ENCODE data around the gene RNU6-9. TPM values are rescaled to one million over a fixed set of nuclear protein-coding genes. Genes with fewer than 3 reads are reported as not detected.

The RNU6-9 gene
- total RNA-seq, 1 donor from 2014 or later: not detected

DNA sequence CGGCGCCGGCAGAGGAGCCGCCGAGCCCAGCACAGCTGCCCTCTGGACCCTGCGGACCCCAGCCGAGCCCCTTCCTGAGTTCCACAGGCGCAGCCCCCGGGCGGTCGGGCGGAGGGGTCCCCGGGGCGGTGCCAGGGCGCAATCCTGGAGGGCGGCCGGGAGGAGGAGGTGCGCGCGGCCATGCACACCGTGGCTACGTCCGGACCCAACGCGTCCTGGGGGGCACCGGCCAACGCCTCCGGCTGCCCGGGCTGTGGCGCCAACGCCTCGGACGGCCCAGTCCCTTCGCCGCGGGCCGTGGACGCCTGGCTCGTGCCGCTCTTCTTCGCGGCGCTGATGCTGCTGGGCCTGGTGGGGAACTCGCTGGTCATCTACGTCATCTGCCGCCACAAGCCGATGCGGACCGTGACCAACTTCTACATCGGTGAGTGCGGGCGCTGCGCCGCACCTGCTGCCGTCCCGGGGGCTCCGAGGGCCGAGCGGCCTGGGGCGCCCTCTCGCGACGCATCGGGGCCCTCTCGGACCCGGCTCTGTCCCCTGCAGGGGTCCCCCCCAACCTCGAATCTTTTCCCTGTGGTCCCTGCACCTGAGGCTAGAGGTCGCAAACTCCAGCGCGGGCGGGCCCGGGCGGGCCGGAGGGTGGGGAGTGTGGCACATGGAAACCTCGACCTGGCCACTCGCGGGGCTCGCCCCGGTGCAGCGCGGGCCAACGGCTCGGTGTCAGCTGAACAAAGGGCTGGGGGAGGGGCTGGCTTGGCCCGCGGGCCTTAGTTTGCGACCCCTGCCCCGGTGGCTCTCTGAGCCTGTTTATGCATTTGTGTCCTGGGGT lies 24.3 kb downstream of the RNU6-9 start, which contains the start of gene KISS1R:
Gene KISS1R, plus strand, starts transcription at position 11 of the 829 bp plus-strand sequence. Its CDS starts 170 bp downstream, at position 181.
- DNase-seq (ENCODE audit: low spot score): no peak

DNA sequence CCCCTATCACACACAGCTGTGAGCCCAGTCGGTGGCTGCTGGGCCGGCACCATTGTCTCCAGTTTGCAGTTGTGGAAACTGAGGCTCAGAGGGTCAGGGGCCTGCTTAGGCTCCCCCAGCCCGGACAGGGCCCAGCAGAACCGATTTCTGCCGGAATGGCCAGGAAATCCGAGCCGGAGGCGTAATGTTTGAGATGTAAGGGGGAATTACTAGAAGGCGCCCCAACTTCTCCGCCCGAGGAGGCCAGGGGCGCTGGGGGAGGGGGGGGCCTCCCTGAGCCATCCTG lies 24.8 kb downstream of the RNU6-9 start:
- no peak for DNase-seq (ENCODE audit: low spot score)

DNA sequence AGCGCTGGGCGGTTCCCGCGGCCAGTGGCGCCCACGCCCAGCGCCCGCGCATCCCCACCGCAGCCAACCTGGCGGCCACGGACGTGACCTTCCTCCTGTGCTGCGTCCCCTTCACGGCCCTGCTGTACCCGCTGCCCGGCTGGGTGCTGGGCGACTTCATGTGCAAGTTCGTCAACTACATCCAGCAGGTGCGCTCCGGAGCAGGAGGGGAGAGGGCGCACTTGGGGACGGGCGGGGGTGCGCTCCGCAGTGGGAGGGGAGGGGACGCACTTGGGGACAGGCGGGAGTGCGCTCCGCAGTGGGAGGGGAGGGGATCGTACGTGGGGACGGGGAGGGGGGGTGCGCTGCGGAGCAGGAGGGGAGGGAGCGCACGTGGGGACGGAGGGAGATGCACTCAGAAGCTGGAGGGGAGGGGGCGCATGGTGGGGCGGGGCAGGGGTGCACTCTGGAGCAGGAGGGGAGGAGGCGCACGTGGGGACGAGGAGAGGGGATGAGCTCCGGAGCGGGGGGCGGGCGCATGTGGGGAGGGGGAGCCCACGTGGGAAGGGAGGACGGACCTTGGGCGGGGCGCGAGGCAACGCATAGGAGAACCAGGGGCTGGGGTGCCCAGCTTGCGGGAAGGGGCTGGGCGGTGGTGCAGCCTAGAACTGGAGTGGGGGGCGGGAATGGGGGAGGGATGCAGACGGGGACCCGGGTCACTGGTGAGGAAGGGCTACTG lies 25.4 kb downstream of the RNU6-9 start:
- DNase-seq (ENCODE audit: low spot score): no peak

DNA sequence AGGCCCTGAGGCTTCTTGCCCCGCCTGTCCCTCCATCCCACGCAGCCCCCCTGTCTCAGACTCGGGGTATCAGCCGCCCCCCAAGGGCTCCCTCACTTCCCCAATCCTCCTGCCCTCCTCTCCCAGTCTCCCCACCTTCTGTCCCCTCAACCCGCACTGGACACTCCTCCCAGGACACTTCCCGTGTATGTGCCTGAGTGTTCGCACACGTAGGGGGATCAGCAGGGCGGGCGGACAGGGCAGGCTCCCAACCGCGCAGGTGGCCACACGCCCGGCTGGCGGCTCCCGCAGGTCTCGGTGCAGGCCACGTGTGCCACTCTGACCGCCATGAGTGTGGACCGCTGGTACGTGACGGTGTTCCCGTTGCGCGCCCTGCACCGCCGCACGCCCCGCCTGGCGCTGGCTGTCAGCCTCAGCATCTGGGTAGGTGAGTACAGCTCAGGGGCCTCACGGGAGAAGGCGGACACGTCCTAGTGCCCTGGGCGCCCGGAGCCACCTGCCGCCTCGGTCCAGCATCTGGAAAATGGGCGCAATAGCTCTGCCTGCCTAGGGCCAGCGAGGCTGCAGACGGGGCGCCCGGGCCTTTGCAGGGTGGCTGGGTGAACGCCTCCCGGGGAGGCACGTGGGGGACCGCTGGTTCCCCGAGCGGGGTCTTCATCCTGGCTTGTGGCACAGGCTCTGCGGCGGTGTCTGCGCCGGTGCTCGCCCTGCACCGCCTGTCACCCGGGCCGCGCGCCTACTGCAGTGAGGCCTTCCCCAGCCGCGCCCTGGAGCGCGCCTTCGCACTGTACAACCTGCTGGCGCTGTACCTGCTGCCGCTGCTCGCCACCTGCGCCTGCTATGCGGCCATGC lies 26.1 kb downstream of the RNU6-9 start:
- no peak for DNase-seq (ENCODE audit: low spot score)

DNA sequence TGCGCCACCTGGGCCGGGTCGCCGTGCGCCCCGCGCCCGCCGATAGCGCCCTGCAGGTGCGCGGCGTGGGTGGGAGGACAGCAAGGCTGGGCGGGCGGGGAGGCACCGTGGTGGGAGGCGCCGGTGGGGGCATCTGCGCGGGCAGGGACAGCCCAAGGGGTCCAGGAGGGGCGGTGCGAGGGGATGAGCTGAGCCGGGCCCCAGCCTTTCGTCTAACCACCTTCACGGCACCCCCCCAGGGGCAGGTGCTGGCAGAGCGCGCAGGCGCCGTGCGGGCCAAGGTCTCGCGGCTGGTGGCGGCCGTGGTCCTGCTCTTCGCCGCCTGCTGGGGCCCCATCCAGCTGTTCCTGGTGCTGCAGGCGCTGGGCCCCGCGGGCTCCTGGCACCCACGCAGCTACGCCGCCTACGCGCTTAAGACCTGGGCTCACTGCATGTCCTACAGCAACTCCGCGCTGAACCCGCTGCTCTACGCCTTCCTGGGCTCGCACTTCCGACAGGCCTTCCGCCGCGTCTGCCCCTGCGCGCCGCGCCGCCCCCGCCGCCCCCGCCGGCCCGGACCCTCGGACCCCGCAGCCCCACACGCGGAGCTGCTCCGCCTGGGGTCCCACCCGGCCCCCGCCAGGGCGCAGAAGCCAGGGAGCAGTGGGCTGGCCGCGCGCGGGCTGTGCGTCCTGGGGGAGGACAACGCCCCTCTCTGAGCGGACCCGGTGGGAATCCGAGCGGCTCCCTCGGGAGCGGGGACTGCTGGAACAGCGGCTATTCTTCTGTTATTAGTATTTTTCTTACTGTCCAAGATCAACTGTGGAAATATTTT lies 27.0 kb downstream of the RNU6-9 start:
- DNase-seq (ENCODE audit: low spot score): no peak

DNA sequence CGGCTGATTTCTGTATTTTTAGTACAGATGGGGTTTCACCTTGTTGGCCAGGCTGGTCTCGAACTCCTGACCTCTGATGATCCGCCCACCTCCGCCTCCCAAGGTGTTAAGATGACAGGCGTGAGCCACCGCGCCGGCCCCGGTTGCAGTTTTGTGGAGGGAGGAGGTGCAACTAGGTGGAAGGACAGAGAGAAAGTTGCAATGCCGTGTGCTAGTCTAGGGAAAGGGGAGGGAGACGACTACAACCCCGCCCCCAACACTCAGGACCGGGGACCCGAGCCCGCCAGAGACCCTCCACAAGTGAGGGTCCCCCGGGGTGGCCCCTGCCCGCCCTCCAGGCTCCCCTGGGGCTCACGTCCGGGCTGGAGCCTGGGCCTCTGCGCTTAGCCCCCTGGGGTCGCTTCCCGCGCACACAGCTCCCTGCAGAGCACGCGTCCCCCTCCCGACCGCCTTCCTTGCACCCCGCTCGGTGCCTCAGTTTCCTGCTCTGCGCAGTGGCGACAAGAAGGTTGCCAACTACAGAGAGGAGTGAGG lies 31.3 kb downstream of the RNU6-9 start:
- DNase-seq (ENCODE audit: low spot score): no peak

DNA sequence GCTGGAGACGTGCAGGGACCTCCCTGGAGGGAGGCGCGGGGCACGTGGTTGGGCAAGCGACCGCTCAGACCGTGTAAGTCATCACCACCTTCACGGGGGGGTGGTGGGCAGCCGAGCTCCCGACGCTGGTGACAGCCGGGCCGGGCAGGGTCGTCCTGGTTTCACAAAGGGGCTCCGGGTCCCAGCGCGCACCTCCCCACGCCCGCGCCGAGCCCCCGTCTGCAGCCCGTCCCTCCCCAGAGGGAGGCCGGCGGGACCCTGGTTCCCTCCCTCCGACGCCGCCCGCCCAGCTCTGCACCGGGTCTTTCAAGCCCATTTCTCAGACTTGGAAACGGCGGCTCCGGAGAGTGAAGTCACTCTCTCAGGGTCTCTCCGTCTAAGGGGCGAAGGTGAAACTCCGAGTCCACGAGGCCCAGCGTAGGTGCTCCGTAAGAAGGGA lies 31.8 kb downstream of the RNU6-9 start:
- DNase-seq (ENCODE audit: low spot score): no peak

DNA sequence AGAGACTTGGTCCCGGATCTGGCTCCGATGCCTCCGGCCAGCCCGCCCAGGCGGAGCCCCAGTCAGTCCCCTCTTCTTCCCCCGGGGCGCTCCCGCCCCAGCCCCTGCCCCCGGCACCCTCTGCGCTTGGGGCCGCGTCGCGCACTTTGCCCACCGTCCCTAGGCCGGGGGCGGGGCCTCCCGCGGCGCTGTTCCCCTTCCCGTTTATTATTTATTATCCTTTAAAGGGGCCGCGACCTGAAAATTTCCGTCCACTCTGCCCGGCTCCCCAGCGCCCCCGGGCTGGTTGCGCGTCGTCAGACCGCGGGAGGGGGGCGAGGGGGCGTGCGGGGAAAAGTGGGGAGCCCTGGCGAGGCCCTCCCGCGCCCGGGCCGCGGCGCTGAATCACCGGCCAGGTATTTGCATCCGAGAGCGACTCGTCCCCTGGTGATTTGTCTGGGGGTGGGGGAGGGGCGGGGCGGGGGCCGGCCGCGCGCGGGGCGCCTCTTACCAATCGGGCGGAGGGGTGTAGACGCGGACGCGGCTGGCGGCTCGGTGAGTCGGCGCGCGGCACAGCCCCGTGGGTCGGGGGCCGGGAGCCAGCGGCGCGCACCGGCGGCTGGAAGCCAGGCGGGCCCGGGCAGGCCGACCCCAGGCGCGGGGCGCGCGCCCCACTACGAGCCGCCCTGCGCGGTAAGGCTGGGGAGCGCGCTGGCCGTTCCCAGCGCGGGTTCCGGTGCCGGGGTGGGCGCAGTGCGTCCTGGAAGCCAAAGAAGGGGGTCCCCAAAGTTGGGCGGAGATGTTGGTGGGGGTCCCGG lies 32.4 kb downstream of the RNU6-9 start, which contains the start of gene ARID3A:
Gene ARID3A, plus strand, starts transcription at position 510 of the 797 bp plus-strand sequence. CDS start 3,494 bp downstream, outside the sequence.
- no peak for DNase-seq (ENCODE audit: low spot score)

DNA sequence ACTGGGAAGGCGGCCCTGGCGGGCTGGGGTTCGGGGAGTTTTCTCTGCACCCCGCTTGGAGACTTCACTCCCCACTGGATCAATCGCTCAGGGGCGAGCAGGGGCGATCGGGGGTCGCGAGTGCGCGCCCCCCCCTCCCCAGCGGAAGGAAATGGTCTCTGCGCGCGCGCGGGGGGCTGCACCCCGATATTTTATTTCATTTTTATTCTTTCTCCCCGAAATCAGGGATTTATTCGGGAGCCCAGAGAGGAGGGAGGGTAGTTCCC lies 33.0 kb downstream of the RNU6-9 start:
- no peak for DNase-seq (ENCODE audit: low spot score)

DNA sequence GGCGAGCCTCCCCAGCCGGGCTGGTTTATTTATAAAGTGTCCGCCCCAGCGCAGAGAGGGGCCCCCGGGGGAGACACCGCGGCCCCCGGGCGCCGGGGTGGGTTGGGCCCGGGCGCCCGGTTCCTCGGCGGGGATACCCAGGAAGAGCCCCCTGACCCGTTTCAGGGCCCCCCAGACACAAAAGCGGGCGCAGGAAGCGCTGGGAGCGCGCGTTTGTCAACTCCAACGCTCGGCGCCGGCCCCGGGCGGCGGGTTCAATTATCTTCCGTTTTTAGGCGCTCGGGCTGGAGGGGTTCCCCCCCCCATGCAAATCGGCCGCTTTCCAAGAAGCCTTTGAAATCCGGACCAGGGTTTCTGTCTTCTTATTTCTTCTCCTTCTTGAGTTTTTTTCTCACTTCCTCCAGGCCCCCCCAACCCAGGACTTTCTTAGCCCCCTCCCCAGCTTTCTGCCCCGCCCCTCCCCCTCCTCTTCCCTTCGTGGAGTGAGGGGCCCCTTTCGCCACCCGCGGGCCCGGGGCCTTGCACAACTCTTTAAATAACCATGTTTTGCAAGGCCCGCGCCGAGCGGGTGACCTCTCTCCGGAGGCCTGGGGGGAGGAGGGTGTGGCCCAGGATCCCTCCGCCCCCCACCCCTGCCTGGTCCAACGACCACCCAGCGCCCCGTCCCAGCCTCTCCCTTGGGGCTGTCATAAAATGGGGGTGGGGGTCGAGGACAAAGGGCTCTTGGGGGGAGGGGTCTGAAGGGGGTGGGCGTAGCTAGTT lies 33.5 kb downstream of the RNU6-9 start:
- DNase-seq (ENCODE audit: low spot score): no peak

DNA sequence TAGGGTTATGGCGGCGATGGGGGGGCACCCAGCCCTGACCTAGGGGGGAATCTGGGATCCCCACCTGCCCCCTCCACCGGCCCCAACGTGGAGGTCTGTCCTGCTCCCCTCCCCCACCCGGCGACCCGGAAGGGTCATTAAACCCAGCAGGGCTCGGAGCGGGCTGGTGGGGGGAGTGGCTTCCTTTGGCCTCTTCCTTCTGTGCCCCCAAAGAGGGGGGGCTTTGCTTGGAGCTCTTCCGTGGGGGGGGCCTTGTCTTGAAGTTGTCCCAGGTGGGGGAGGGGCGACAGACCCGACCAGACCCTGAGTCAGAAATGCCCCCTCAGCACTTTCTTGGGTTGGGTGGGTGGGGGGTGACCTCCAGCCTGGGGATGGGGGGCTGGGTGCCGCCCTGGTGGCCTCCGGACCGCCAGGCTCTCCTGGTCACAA lies 34.1 kb downstream of the RNU6-9 start:
- DNase-seq (ENCODE audit: low spot score): no peak

DNA sequence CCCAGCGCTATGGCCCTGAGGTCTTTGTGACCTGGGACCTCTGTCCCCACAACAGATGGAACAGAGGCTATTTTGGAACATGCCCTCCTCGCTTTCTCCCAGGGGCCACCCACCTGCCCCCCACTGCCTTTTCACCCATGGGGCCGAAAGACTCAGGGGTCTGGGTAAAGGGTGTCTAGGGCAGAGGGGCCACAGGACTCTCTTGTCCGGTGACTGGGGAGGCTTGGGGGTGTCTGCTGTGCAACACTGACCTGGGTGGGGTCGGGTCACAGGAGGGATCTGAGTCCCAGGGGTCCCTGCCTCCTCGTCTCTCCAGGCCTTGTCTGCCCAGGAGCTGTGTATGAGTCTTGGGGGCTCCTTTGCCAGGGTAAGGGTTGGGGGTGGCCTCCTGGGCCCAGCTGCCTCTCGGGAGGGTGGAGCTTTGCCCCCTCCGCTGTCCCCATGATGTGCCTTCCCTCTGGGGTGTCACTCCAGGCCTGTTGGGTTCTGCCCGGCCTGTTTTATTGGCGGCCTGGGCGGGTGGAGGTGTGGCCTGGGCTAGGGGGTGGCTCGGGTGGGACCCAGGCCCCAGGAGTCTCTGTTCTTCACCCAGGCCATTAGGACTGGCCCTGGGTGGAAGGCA lies 34.6 kb downstream of the RNU6-9 start:
- no peak for DNase-seq (ENCODE audit: low spot score)

DNA sequence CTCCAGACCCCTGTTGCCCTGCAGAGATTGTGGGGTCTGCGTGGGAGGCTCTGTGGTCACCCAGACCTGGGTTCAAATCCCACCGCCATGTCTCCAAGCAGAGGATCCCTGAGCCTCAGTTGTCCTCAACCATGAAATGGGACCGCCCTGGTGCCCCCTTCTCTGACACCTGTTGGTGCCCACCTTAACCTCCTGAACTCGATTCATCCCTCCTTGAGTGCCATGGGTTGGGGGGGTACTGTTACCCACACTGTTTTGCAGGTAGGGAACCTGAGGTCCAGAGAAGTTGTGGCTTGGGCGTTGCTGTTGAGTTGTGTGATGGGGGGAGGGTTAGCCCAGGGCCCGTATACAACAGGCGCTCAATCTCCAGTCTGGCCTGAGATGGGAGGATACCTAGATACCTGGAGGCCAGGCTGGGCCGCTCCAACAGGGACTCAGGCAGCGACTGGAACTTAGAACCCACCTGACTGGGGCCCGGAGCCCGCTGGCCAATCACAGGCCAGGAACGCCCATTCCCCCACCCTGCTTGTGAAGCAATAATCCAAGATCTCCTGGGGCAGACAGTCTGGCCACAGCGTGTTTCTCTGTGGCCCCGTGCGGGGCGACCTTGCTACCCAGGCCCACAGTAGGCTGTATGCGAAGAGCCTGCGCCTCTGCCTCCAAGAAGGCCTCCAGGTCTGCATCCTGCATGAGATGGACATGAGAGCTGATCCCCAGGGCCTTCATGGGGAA lies 35.4 kb downstream of the RNU6-9 start:
- no peak for DNase-seq (ENCODE audit: low spot score)

DNA sequence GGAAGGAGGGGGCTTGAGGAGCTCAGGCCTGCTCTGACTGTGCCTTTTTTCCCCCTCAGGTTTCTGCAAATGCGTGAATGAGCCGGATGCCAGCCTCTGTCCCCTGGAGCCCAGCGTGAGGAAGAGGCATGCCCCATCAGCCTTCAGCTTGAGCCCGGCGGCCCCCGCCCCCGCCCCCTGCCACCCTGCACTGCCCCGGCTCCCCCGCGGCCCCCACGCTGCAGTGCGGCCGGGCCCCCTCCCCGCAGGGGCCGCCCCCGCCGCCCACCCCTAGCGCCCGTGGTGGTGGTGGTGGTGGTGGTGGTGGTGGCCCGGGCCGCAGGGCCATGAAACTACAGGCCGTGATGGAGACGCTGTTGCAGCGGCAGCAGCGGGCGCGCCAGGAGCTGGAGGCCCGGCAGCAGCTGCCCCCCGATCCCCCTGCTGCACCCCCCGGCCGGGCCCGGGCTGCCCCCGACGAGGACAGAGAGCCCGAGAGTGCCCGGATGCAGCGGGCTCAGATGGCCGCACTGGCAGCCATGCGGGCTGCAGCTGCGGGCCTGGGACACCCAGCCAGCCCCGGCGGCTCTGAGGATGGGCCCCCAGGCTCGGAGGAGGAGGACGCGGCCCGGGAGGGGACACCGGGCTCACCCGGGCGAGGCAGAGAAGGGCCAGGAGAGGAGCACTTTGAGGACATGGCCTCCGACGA lies 36.1 kb downstream of the RNU6-9 start:
- no peak for DNase-seq (ENCODE audit: low spot score)

DNA sequence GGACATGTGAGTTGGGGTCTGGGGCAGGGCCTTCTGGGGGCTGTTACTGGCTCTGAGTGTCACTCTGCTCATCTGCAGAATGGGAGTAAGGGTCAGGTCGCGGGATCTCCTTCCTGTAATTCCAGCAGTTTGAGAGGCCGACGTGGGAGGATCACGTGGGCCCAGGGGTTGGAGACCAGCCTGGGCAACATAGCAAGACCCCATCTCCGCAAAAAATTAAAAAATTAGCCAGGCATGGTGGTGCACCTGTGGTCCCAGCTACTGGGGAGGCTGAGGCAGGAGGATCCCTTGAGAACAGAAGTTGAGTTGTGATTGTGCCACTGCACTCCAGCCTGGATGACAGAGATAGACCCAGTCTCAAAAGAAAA lies 36.6 kb downstream of the RNU6-9 start:
- no peak for DNase-seq (ENCODE audit: low spot score)

DNA sequence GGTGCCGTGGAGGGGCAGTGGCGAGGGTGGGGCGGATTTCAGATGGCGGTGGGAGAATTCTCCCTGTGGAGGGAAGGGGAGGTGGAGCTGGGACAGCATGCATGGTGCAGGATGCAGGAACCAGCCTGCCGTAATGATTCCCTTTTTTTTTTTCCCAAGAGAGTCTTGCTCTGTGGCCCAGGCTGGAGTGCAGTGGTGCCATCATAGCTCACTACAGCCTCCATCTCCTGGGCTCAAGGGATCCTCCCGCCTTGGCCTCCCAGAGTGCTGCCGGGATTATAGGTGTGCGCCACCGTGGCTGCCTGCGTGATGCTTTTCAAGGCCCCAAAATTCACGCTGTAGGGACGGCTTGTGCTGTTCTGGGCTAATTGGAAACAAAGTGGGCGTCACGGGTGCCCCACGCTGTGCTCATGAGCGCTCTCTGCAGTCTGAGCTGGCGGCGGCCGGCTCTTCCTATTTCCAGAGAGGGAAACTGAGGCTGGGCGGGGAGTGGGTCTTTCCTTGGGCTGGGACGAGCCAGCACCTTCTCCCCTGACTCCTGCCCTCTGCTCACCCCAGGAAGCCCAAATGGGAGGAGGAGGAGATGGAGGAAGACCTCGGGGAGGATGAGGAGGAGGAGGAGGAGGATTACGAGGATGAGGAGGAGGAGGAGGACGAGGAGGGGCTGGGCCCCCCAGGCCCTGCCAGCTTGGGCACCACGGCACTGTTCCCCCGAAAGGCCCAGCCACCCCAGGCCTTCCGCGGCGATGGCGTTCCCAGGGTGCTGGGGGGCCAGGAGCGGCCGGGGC lies 38.8 kb downstream of the RNU6-9 start:
- DNase-seq (ENCODE audit: low spot score): no peak
